ENCODE data around the gene MIS12. TPM values are rescaled to one million over a fixed set of nuclear protein-coding genes. Genes with fewer than 3 reads are reported as not detected.

MIS12 gene
- total RNA-seq, 1 donor from 2014 or later, result 53.7 TPM

DNA sequence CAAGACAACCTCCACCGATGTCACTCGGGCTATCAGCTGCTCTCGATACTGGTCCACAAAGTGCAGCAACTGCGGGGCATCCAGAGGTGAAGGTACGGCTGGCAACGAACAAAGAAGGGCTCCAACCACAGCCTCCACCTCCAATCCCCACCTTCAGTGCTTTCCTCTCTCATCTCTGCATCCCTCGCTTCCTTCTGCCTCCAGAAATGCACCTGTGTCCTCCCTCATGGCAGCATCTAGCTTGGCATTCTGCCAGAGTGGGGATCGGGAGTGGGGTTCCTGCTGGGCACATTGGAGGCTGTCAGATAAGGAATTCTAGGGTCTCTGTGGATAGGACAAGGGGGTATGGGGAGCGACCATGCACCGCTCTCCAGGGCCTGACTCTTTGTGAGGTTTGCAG lies 28.6 kb downstream of the MIS12 start:
- Histone ChIP-seq H3K9me3 (ENCODE audit: low read depth) (no peaks in the 10 kb centered on the region), H4K20me1 (ENCODE audit: low read depth) (no peaks in the 10 kb centered on the region), H3K36me3 (no peaks in the 10 kb centered on the region), H3F3A (ENCODE audit: low read depth) (no peaks in the 10 kb centered on the region), H3K4me3 (no peak overlapping the region), H2AFZ (replicated peaks) (no peak overlapping the region), H3K27me3 (no peaks in the 10 kb centered on the region), H3K27ac (no peak overlapping the region), H3K9ac (no peak overlapping the region), H3K4me1 (no peaks in the 10 kb centered on the region), H3K4me2 (no peak overlapping the region), H3K79me2 (ENCODE audit: low read depth) (no peaks in the 10 kb centered on the region)
- H3K4me1 Mint-ChIP-seq, result peaks cover 17% of the 10 kb centered on the region
- DNase-seq (ENCODE audit: low spot score), result no peak
- peaks cover 10% of the 10 kb centered on the region for H3K27me3 Mint-ChIP-seq (ENCODE audit: insufficient read depth, low read depth)
- peaks cover 7% of the 10 kb centered on the region for H3K9me3 Mint-ChIP-seq
- no peak overlapping the region for H3K27ac Mint-ChIP-seq
- H3K36me3 Mint-ChIP-seq, result no peaks in the 10 kb centered on the region
- H3K4me3 Mint-ChIP-seq, result no peak overlapping the region
- TF ChIP-seq, protein P1, sequence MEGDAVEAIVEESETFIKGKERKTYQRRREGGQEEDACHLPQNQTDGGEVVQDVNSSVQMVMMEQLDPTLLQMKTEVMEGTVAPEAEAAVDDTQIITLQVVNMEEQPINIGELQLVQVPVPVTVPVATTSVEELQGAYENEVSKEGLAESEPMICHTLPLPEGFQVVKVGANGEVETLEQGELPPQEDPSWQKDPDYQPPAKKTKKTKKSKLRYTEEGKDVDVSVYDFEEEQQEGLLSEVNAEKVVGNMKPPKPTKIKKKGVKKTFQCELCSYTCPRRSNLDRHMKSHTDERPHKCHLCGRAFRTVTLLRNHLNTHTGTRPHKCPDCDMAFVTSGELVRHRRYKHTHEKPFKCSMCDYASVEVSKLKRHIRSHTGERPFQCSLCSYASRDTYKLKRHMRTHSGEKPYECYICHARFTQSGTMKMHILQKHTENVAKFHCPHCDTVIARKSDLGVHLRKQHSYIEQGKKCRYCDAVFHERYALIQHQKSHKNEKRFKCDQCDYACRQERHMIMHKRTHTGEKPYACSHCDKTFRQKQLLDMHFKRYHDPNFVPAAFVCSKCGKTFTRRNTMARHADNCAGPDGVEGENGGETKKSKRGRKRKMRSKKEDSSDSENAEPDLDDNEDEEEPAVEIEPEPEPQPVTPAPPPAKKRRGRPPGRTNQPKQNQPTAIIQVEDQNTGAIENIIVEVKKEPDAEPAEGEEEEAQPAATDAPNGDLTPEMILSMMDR (IDR thresholded peaks at IDR 0.05), result no peak
- TF ChIP-seq EZH2 (IDR thresholded peaks at IDR 0.05) (no peak), EZH2phosphoT487 (IDR thresholded peaks at IDR 0.05) (no peak)

DNA sequence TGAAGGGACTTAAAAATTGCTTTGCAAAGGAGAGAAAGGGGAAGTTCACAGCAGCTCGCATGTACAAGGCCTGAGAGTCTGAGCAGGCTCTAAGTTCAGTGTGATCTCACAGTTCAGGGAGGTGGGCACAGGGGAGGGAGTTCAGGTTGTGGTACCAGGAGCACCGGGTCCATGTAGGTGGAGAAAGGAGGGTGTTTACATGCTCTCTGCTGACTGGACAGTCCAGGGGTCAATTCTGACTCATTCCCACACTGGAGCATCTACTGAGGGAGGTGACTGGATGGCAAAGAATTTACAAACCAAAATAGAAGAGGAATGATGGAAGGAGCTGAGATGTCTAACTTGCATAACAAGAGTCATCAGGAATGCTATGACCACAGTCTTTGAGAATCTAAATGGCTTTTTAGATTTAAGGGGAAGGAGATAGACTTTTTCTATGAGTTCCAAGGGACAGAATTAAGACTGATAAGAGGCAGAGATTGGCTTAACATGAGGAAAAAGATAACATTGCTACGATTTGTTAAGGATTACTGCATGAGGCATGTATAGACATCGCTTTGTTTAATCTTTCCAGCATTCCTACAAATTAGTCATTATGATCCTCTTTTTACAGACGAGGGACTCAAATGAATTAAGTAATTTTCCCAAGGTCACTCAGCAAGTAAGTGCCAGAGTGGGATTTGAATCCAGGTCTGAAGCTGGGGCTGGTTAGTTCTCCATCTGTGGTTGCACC lies 29.9 kb downstream of the MIS12 start:
- Mint-ChIP-seq H3K4me1 (peaks cover 12% of the 10 kb centered on the region), H3K27ac (peak overlapping the region; percentile 26), H3K36me3 (no peaks in the 10 kb centered on the region), H3K4me3 (no peak overlapping the region), H3K9me3 (peaks cover 7% of the 10 kb centered on the region), H3K27me3 (ENCODE audit: insufficient read depth, low read depth) (peaks cover 16% of the 10 kb centered on the region)
- no peak for DNase-seq (ENCODE audit: low spot score)
- Histone ChIP-seq H3K4me3 (no peak overlapping the region), H3K9me3 (ENCODE audit: low read depth) (no peaks in the 10 kb centered on the region), H3K9ac (no peak overlapping the region), H3F3A (ENCODE audit: low read depth) (no peaks in the 10 kb centered on the region), H3K36me3 (no peaks in the 10 kb centered on the region), H3K27ac (no peak overlapping the region), H4K20me1 (ENCODE audit: low read depth) (no peaks in the 10 kb centered on the region), H3K4me1 (no peaks in the 10 kb centered on the region), H2AFZ (replicated peaks) (no peak overlapping the region), H3K79me2 (ENCODE audit: low read depth) (no peaks in the 10 kb centered on the region), H3K4me2 (no peak overlapping the region), H3K27me3 (no peaks in the 10 kb centered on the region)
- TF ChIP-seq EZH2phosphoT487 (IDR thresholded peaks at IDR 0.05) (no peak), EZH2 (IDR thresholded peaks at IDR 0.05) (no peak)
- TF ChIP-seq, protein P1 (IDR thresholded peaks at IDR 0.05), result no peak

DNA sequence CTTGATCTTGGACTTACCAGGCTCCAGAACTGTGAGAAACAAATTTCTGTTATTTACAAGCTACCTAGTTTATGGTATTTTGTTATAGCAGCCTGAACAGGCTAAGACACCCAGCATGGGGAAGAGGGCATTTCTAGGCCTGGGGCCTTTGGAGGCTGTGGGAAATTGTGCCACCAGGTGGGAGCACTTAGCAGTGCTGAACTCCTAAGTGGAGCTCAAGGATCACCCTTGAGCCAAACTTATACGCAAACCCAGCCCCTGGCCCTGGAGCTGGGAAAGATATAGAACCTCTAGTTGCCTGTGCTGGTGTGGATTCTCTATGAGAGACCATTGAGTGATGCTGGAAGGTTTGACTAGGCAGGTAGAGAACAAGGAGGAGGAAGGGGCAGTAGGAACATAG lies 36.1 kb downstream of the MIS12 start:
- no peak for DNase-seq (ENCODE audit: low spot score)
- Histone ChIP-seq H3K79me2 (ENCODE audit: low read depth) (no peaks in the 10 kb centered on the region), H3K4me2 (no peak overlapping the region), H2AFZ (replicated peaks) (no peak overlapping the region), H3K27me3 (no peaks in the 10 kb centered on the region), H3K4me3 (no peak overlapping the region), H3K4me1 (no peaks in the 10 kb centered on the region), H3K27ac (no peak overlapping the region), H3K9me3 (ENCODE audit: low read depth) (no peaks in the 10 kb centered on the region), H3K9ac (no peak overlapping the region), H3K36me3 (no peaks in the 10 kb centered on the region), H4K20me1 (ENCODE audit: low read depth) (no peaks in the 10 kb centered on the region), H3F3A (ENCODE audit: low read depth) (no peaks in the 10 kb centered on the region)
- Mint-ChIP-seq H3K4me3 (no peak overlapping the region), H3K36me3 (no peaks in the 10 kb centered on the region), H3K4me1 (peaks cover 24% of the 10 kb centered on the region), H3K27me3 (ENCODE audit: insufficient read depth, low read depth) (peaks cover 19% of the 10 kb centered on the region), H3K27ac (peak overlapping the region; percentile 73), H3K9me3 (peaks cover 9% of the 10 kb centered on the region)
- TF ChIP-seq EZH2phosphoT487 (IDR thresholded peaks at IDR 0.05) (no peak), EZH2 (IDR thresholded peaks at IDR 0.05) (no peak)
- TF ChIP-seq, protein P1 (IDR thresholded peaks at IDR 0.05), result no peak
